Uterus (tissue), 2 donors: ENCODE measurements around the gene ALKBH6.

Source experiments
- POLR2A ChIP-seq, 2 donors: fragments of 450-650 bp; IDR thresholded peaks; one replicate each; pipeline ENCODE4 v1.6.1; 2016; ENCODE audit warnings: antibody characterized with exemption in 2 of 2, mild to moderate bottlenecking in 1 of 2, moderate library complexity in 1 of 2
- TF ChIP-seq, protein P1 (sequence below), 4 experiments: fragments of 200-600 bp in 2 of 4; fragments of 450-650 bp in 2 of 4; sonication (generic) in 2 of 4; IDR thresholded peaks; one replicate each; pipeline ENCODE4 v1.5.1; 2016 to 2019; ENCODE audit warnings: antibody characterized with exemption in 4 of 4, mild to moderate bottlenecking in 2 of 4, moderate library complexity in 1 of 4

DNA sequence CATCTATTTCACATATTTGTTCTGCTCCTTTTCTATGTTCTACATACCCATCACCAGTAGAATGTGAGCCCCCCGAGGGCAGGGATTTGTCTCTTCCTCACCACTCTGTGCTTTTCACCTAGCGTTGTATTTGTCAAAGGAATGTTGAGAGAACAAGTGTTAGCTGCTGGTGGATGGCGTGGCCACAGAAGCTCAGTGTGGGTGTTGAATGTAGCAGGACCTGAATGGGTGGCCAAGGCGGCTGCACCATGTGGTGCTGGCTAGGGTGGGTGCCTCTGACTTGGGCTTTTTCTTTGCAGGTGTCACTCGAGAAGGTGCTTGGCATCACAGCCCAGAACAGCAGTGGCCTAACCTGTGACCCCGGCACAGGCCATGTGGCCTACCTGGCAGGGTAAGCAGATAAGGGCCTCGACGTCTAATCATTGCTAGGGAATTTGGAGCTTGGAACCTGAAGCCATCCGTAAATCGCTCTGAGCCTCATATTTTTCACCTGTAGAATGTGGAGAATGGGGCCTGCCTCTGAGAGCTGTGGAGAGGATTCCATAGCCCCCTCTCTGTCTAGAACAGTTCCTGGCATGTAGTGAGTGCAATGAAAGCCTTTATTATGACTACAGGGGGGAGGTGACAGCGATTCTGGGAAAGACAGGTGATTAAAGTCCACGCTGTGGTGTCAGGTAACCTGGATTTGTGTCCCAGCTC lies 44.6 kb upstream of the ALKBH6 start:
- TF ChIP-seq POLR2A (IDR thresholded peaks at IDR 0.05), result no peak
- TF ChIP-seq, protein P1, sequence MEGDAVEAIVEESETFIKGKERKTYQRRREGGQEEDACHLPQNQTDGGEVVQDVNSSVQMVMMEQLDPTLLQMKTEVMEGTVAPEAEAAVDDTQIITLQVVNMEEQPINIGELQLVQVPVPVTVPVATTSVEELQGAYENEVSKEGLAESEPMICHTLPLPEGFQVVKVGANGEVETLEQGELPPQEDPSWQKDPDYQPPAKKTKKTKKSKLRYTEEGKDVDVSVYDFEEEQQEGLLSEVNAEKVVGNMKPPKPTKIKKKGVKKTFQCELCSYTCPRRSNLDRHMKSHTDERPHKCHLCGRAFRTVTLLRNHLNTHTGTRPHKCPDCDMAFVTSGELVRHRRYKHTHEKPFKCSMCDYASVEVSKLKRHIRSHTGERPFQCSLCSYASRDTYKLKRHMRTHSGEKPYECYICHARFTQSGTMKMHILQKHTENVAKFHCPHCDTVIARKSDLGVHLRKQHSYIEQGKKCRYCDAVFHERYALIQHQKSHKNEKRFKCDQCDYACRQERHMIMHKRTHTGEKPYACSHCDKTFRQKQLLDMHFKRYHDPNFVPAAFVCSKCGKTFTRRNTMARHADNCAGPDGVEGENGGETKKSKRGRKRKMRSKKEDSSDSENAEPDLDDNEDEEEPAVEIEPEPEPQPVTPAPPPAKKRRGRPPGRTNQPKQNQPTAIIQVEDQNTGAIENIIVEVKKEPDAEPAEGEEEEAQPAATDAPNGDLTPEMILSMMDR (IDR thresholded peaks at IDR 0.05), result no peak
